Smooth muscle cell (in vitro differentiated cells): ENCODE measurements around the gene BEND6. TPM values are rescaled to one million over a fixed set of nuclear protein-coding genes. Genes with fewer than 3 reads are reported as not detected.

Experiments
- DNase-seq: peaks from one replicate; lab custom pipeline; 2025; ENCODE audit not compliant: unreplicated experiment; lab: John Stamatoyannopoulos, UW
- H2AFZ ChIP-seq: fragments of 200-600 bp; sonication (generic); 2 replicates; pipeline ENCODE4 v1.6.0; 2016; ENCODE audit warnings: antibody characterized with exemption, low read depth, mild to moderate bottlenecking
- H3F3A ChIP-seq: fragments of 200-600 bp; sonication (generic); 2 replicates; pipeline ENCODE4 v1.6.0; 2017; ENCODE audit warnings: antibody characterized with exemption, low read depth
- H3K27ac ChIP-seq: fragments of 200-600 bp; sonication (generic); 2 replicates; pipeline ENCODE4 v1.5.1; 2016; ENCODE audit warnings: low read depth, mild to moderate bottlenecking
- H3K27me3 ChIP-seq: fragments of 200-600 bp; sonication (generic); 2 replicates; pipeline ENCODE4 v1.6.1; 2016; ENCODE audit warnings: low read depth, mild to moderate bottlenecking
- H3K36me3 ChIP-seq: fragments of 200-600 bp; sonication (generic); 2 replicates; pipeline ENCODE4 v1.5.1; 2016; ENCODE audit warnings: low read depth
- H3K4me1 ChIP-seq: fragments of 200-600 bp; sonication (generic); 2 replicates; pipeline ENCODE4 v1.5.1; 2016; ENCODE audit warnings: low read depth
- H3K4me2 ChIP-seq: fragments of 200-600 bp; sonication (generic); 2 replicates; pipeline ENCODE4 v1.6.0; 2016; ENCODE audit warnings: mild to moderate bottlenecking
- H3K4me3 ChIP-seq: fragments of 200-600 bp; sonication (generic); 2 replicates; pipeline ENCODE4 v1.5.1; 2016; ENCODE audit warnings: mild to moderate bottlenecking
- H3K79me2 ChIP-seq: fragments of 200-600 bp; sonication (generic); 2 replicates; pipeline ENCODE4 v1.6.0; 2016; ENCODE audit warnings: low read depth, mild to moderate bottlenecking
- H3K9ac ChIP-seq: fragments of 200-600 bp; sonication (generic); 2 replicates; pipeline ENCODE4 v1.6.0; 2016; ENCODE audit warnings: low read depth
- H3K9me3 ChIP-seq: fragments of 200-600 bp; sonication (generic); replicated peaks from 2 replicates; pipeline ENCODE4 v1.5.1; 2016; ENCODE audit warnings: low read depth
- H4K20me1 ChIP-seq: fragments of 200-600 bp; sonication (generic); 2 replicates; pipeline ENCODE4 v1.6.0; 2016; ENCODE audit warnings: low read depth
- polyA plus RNA-seq: library from polyadenylated mRNA; unstranded; fragments of >200 nt; fragmentation: Nextera tagmentation; extraction: Ambion mirVana; gene quantifications from 2 replicates; pipeline ENCODE4 v1.2.1, GENCODE V29; 2016
- small RNA-seq: library from RNA; depleted of rRNA; stranded (forward); fragments of <200 nt; gene quantifications from one replicate; pipeline ENCODE3, GENCODE V24; 2014
- total RNA-seq: library from RNA; depleted of rRNA; stranded (reverse); fragments of >200 nt; gene quantifications from 2 replicates; pipeline ENCODE4 v1.2.3, GENCODE V29; 2014
- TF ChIP-seq, protein P1 (sequence below): fragments of 200-600 bp; sonication (generic); IDR thresholded peaks from 2 replicates; pipeline ENCODE4 v1.5.1; 2017; ENCODE audit warnings: borderline replicate concordance, mild to moderate bottlenecking, antibody characterized with exemption; ENCODE audit not compliant: insufficient read depth, poor library complexity, severe bottlenecking

BEND6 gene
- total and polyA plus RNA-seq, 2 experiments from 2014 or later = 4.8 to 5.5 TPM

DNA sequence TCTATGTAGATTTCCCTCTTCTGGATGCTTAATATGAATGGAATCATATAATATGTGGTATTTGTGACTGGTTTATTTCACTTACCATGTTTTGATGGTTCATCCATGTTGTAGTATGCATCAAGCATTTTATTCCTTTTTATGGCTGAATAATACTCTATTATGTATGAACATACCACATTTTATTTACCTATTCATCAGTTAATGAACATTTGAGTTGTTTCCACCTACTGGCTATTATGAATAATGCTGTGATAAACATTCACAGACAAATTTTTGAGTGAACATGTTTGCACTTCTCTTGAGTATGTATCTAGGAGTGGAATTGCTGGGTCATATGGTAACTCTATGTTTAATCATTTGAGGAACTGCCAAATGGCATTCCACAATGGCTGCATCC lies 120.2 kb downstream of the BEND6 start:
- Histone ChIP-seq H3K79me2 (no peaks in the 10 kb centered on the region), H3K9ac (no peak overlapping the region), H3K4me3 (no peak overlapping the region), H3K27me3 (no peaks in the 10 kb centered on the region), H3K4me1 (no peaks in the 10 kb centered on the region), H3K4me2 (no peak overlapping the region), H3K27ac (no peak overlapping the region), H4K20me1 (no peaks in the 10 kb centered on the region), H2AFZ (no peak overlapping the region), H3K36me3 (no peaks in the 10 kb centered on the region), H3K9me3 (no peaks in the 10 kb centered on the region), H3F3A (no peaks in the 10 kb centered on the region)
- TF ChIP-seq, protein P1, sequence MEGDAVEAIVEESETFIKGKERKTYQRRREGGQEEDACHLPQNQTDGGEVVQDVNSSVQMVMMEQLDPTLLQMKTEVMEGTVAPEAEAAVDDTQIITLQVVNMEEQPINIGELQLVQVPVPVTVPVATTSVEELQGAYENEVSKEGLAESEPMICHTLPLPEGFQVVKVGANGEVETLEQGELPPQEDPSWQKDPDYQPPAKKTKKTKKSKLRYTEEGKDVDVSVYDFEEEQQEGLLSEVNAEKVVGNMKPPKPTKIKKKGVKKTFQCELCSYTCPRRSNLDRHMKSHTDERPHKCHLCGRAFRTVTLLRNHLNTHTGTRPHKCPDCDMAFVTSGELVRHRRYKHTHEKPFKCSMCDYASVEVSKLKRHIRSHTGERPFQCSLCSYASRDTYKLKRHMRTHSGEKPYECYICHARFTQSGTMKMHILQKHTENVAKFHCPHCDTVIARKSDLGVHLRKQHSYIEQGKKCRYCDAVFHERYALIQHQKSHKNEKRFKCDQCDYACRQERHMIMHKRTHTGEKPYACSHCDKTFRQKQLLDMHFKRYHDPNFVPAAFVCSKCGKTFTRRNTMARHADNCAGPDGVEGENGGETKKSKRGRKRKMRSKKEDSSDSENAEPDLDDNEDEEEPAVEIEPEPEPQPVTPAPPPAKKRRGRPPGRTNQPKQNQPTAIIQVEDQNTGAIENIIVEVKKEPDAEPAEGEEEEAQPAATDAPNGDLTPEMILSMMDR = no peak
- no peak for DNase-seq

Small RNA genes lying within 50 kb of the gene (small RNA-seq; reads per million reads assigned to genes)
- not detected for gene FTH1P15
- gene RNU6-626P = not detected

Other genes starting within 250 kb of the BEND6 start
- 13.1 and 19.7 TPM in 2 replicates for gene KIAA1586, start 91.6 kb downstream of the BEND6 start, total RNA-seq
- 10.1 and 14.7 TPM in 2 replicates for gene KIAA1586, start 91.6 kb downstream of the BEND6 start, polyA plus RNA-seq
- gene ZNF451, start 135.1 kb downstream of the BEND6 start, total RNA-seq = 76.5 and 87.8 TPM in 2 replicates
- gene ZNF451, start 135.1 kb downstream of the BEND6 start, polyA plus RNA-seq = 21.1 and 23.6 TPM in 2 replicates
- 15.7 and 16.4 TPM in 2 replicates for gene BAG2, start 217.2 kb downstream of the BEND6 start, total RNA-seq
- 12.0 and 12.4 TPM in 2 replicates for gene BAG2, start 217.2 kb downstream of the BEND6 start, polyA plus RNA-seq